Osteocyte (in vitro differentiated cells): ENCODE data around the gene MGAM2. TPM values are rescaled to one million over a fixed set of nuclear protein-coding genes. Genes with fewer than 3 reads are reported as not detected.

Source experiments
- DNase-seq: peaks from one replicate; pipeline ENCODE4 v3.0.0; 2021; ENCODE audit warnings: mixed read lengths; ENCODE audit not compliant: unreplicated experiment; ENCODE audit errors: extremely low spot score
- H3K27ac Mint-ChIP-seq: one replicate; pipeline ENCODE4 v1.8.0; 2021; ENCODE audit warnings: mild to moderate bottlenecking, mixed read lengths; ENCODE audit not compliant: unreplicated experiment
- H3K27me3 Mint-ChIP-seq: one replicate; pipeline ENCODE4 v1.8.0; 2021; ENCODE audit warnings: mixed read lengths; ENCODE audit not compliant: unreplicated experiment
- H3K36me3 Mint-ChIP-seq: one replicate; pipeline ENCODE4 v1.8.0; 2021; ENCODE audit warnings: mixed read lengths; ENCODE audit not compliant: unreplicated experiment
- H3K4me1 Mint-ChIP-seq: one replicate; pipeline ENCODE4 v1.8.0; 2021; ENCODE audit warnings: mixed read lengths; ENCODE audit not compliant: unreplicated experiment
- H3K4me3 Mint-ChIP-seq: one replicate; pipeline ENCODE4 v1.8.0; 2021; ENCODE audit warnings: mild to moderate bottlenecking, moderate library complexity, mixed read lengths; ENCODE audit not compliant: unreplicated experiment
- H3K9me3 Mint-ChIP-seq: one replicate; pipeline ENCODE4 v1.8.0; 2021; ENCODE audit warnings: mixed read lengths; ENCODE audit not compliant: unreplicated experiment
- long read RNA-seq: library from polyadenylated mRNA; unstranded; transcript quantifications from one replicate; pipeline ENCODE4 v2.0.0, GENCODE V29; 2021
- total RNA-seq: library from RNA; stranded (reverse); gene quantifications from 2 replicates; pipeline ENCODE4 v1.2.1, GENCODE V29; 2021
- TF ChIP-seq, protein P1 (sequence below): fragments of 200-600 bp; sonication (generic); IDR thresholded peaks from 2 replicates; pipeline ENCODE4 v1.5.0; 2021; ENCODE audit warnings: antibody characterized with exemption, mild to moderate bottlenecking, moderate library complexity

Gene MGAM2
- not detected in 2 replicates for total RNA-seq
- long read RNA-seq: 0 reads

DNA sequence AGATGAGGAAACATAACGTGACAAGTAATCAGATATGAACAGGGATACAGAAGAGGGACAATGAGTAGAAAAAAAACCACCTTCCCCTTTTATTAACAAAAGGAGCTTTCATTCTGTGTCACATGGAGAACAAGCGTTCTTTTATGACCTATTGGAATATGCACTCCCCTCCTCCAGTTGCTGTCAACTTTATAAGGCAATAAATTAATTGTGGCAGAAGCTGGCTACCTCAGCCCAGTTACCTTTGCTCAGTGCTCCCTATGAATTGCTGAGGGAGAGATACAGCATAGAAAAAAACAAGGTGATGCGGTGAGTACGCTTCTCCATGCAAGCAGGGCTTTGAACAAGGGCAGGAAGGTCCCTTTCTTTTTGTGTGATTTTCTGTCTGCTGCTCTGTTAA, at the start of gene MGAM2:
MGAM2 (plus strand) TSS at position 220 of the 400 bp plus-strand sequence. CDS start 5,156 bp downstream, outside the sequence.
- Mint-ChIP-seq H3K36me3 (no peaks in the 10 kb centered on the region), H3K4me3 (no peak within 1 kb of the TSS), H3K27me3 (peaks cover 21% of the 10 kb centered on the region), H3K4me1 (no peaks in the 10 kb centered on the region), H3K27ac (no peak within 1 kb of the TSS), H3K9me3 (no peaks in the 10 kb centered on the region)
- no peak for DNase-seq
- TF ChIP-seq, protein P1, sequence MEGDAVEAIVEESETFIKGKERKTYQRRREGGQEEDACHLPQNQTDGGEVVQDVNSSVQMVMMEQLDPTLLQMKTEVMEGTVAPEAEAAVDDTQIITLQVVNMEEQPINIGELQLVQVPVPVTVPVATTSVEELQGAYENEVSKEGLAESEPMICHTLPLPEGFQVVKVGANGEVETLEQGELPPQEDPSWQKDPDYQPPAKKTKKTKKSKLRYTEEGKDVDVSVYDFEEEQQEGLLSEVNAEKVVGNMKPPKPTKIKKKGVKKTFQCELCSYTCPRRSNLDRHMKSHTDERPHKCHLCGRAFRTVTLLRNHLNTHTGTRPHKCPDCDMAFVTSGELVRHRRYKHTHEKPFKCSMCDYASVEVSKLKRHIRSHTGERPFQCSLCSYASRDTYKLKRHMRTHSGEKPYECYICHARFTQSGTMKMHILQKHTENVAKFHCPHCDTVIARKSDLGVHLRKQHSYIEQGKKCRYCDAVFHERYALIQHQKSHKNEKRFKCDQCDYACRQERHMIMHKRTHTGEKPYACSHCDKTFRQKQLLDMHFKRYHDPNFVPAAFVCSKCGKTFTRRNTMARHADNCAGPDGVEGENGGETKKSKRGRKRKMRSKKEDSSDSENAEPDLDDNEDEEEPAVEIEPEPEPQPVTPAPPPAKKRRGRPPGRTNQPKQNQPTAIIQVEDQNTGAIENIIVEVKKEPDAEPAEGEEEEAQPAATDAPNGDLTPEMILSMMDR: no peak

GRCh38 chr7:142063551-142064442, 47.7 kb upstream of the MGAM2 start:
- Mint-ChIP-seq H3K36me3 (no peaks in the 10 kb centered on the region), H3K27ac (no peak overlapping the region), H3K4me3 (no peak overlapping the region), H3K4me1 (no peaks in the 10 kb centered on the region), H3K9me3 (no peaks in the 10 kb centered on the region), H3K27me3 (no peaks in the 10 kb centered on the region)
- TF ChIP-seq, protein P1: no peak
- no peak for DNase-seq

DNA sequence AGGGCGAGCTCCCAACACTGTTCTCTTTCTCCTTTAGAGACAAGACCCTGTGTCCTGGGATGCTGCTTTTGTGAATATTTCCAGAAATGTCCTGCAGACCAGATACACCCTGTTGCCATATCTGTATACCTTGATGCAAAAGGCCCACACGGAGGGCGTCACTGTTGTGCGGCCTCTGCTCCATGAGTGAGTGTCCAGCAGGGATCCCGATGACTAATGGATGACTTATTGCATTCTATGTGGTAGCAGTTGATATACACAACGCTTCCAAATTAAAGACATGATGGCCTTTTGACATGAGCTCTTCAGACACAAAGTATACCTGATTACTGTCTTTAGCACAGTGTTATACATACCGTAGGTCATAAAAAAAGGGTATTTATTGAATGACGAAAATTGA, 45.0 kb upstream of the MGAM2 start:
- H3K36me3 Mint-ChIP-seq: no peaks in the 10 kb centered on the region
- no peaks in the 10 kb centered on the region for H3K27me3 Mint-ChIP-seq
- H3K9me3 Mint-ChIP-seq: no peaks in the 10 kb centered on the region
- TF ChIP-seq, protein P1: no peak
- H3K27ac Mint-ChIP-seq: no peak overlapping the region
- no peak overlapping the region for H3K4me3 Mint-ChIP-seq
- no peaks in the 10 kb centered on the region for H3K4me1 Mint-ChIP-seq
- no peak for DNase-seq

DNA sequence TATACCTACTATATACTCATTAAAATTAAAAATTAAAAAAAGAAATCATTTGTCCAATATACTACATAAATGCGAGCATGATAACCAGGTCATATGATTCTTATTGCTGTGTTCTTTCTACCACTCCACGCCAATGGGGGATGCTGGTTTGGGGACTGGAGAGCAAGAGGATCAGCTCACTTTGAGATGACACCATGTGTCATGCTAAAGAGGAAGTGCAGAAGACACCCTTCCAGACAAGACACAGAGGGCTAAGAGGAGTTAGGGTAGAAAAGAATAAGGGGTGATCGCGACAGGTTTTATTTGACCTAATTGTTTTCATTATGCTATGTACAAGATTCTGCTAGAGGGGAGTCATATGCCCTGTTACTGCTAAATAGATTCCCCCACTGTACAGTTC, 33.8 kb upstream of the MGAM2 start:
- H3K4me3 Mint-ChIP-seq: no peak overlapping the region
- H3K27me3 Mint-ChIP-seq: peaks cover 6% of the 10 kb centered on the region
- H3K4me1 Mint-ChIP-seq: peaks cover 4% of the 10 kb centered on the region
- TF ChIP-seq, protein P1: no peak
- no peaks in the 10 kb centered on the region for H3K9me3 Mint-ChIP-seq
- no peaks in the 10 kb centered on the region for H3K36me3 Mint-ChIP-seq
- no peak for DNase-seq
- H3K27ac Mint-ChIP-seq: no peak overlapping the region

GRCh38 chr7:142083605-142084004, 27.9 kb upstream of the MGAM2 start:
- Mint-ChIP-seq H3K36me3 (no peaks in the 10 kb centered on the region), H3K27ac (no peak overlapping the region), H3K27me3 (no peaks in the 10 kb centered on the region), H3K9me3 (no peaks in the 10 kb centered on the region), H3K4me1 (peaks cover 4% of the 10 kb centered on the region), H3K4me3 (no peak overlapping the region)
- DNase-seq: no peak
- TF ChIP-seq, protein P1: no peak
